Subcutaneous abdominal adipose tissue (tissue), 5 donors: ENCODE data around the gene COL5A2.

Experiments
- H3K27ac ChIP-seq: one replicate; pipeline ENCODE4 v1.7.0; 2013; ENCODE audit warnings: low read depth, mild to moderate bottlenecking, inconsistent platforms, low read length, moderate library complexity
- H3K27me3 ChIP-seq, 5 donors: one replicate each; pipeline ENCODE4 v1.7.0; 2013; ENCODE audit warnings: low read length in 5 of 5, inconsistent platforms in 1 of 5; ENCODE audit not compliant: control insufficient read depth in 5 of 5, insufficient read depth in 4 of 5
- H3K36me3 ChIP-seq, 5 donors: one replicate each; pipeline ENCODE4 v1.7.0; 2013; ENCODE audit warnings: low read length in 5 of 5; ENCODE audit not compliant: control insufficient read depth in 5 of 5, insufficient read depth in 5 of 5
- H3K4me1 ChIP-seq, 5 donors: one replicate each; pipeline ENCODE4 v1.7.0; 2013; ENCODE audit warnings: low read length in 5 of 5, mild to moderate bottlenecking in 3 of 5, moderate library complexity in 1 of 5; ENCODE audit not compliant: control insufficient read depth in 5 of 5, insufficient read depth in 5 of 5
- H3K4me3 ChIP-seq, 5 donors: one replicate each; pipeline ENCODE4 v1.7.0; 2013; ENCODE audit warnings: low read length in 5 of 5, low read depth in 1 of 5
- H3K9ac ChIP-seq, 5 donors: one replicate each; pipeline ENCODE4 v1.7.0; 2013; ENCODE audit warnings: low read length in 5 of 5, mild to moderate bottlenecking in 4 of 5, moderate library complexity in 3 of 5
- H3K9me3 ChIP-seq, 5 donors: one replicate each; pipeline ENCODE4 v1.7.0; 2013; ENCODE audit warnings: low read length in 5 of 5; ENCODE audit not compliant: control insufficient read depth in 5 of 5
- donor health status: healthy.
- donor health status: healthy.
- donor health status: healthy.
- donor health status: healthy.
- donor health status: healthy.

COL5A2 gene

GRCh38 chr2:189002079-189002478, 177.5 kb downstream of the COL5A2 start:
- Histone ChIP-seq H3K9ac (no peak overlapping the region), H3K4me1 (no peaks in the 10 kb centered on the region), H3K27me3 (no peaks in the 10 kb centered on the region), H3K9me3 (no peaks in the 10 kb centered on the region), H3K36me3 (peaks cover 58 to 92% (median 82%) of the 10 kb centered on the region in 5 donors), H3K4me3 (no peak overlapping the region), H3K27ac (peak overlapping the region; percentile 58)

- Histone ChIP-seq H3K27ac (peak overlapping the region; percentile 58), H3K27me3 (no peaks in the 10 kb centered on the region), H3K9me3 (no peaks in the 10 kb centered on the region), H3K9ac (no peak overlapping the region), H3K4me1 (peaks cover 0 to 2% (median 0%) of the 10 kb centered on the region in 5 donors), H3K4me3 (no peak overlapping the region), H3K36me3 (peaks cover 54 to 97% (median 83%) of the 10 kb centered on the region in 5 donors)
These were observed 179.3 kb downstream of the COL5A2 start for GRCh38 chr2:189000221-189000620.

GRCh38 chr2:188997263-188997662, 182.3 kb downstream of the COL5A2 start:
- Histone ChIP-seq H3K27me3 (no peaks in the 10 kb centered on the region), H3K36me3 (peaks cover 56 to 97% (median 86%) of the 10 kb centered on the region in 5 donors), H3K4me1 (peaks cover 0 to 7% (median 0%) of the 10 kb centered on the region in 5 donors), H3K9me3 (no peaks in the 10 kb centered on the region), H3K4me3 (no peak overlapping the region), H3K9ac (no peak overlapping the region), H3K27ac (peak overlapping the region; percentile 77)

GRCh38 chr2:188993247-188993646, 186.3 kb downstream of the COL5A2 start:
- Histone ChIP-seq H3K4me3 (no peak overlapping the region), H3K27me3 (no peaks in the 10 kb centered on the region), H3K9me3 (no peaks in the 10 kb centered on the region), H3K4me1 (peaks cover 0 to 7% (median 0%) of the 10 kb centered on the region in 5 donors), H3K9ac (no peak overlapping the region), H3K36me3 (peaks cover 47 to 93% (median 64%) of the 10 kb centered on the region in 5 donors), H3K27ac (peak overlapping the region; percentile 8)

GRCh38 chr2:188986839-188987238, 192.7 kb downstream of the COL5A2 start:
- peaks cover 23 to 63% (median 49%) of the 10 kb centered on the region in 5 donors for H3K36me3 ChIP-seq
- H3K9me3 ChIP-seq, result no peaks in the 10 kb centered on the region
- no peak overlapping the region for H3K4me3 ChIP-seq
- H3K4me1 ChIP-seq, result peaks cover 0 to 41% (median 6%) of the 10 kb centered on the region in 5 donors
- peak overlapping the region; percentile 80 for H3K27ac ChIP-seq
- H3K27me3 ChIP-seq, result no peaks in the 10 kb centered on the region
- peak overlapping the region in 2 of 5 donors; percentile 25 to 30 for H3K9ac ChIP-seq

GRCh38 chr2:188984680-188985079, 194.9 kb downstream of the COL5A2 start:
- peaks cover 0 to 48% (median 6%) of the 10 kb centered on the region in 5 donors for H3K4me1 ChIP-seq
- peak overlapping the region; percentile 80 for H3K27ac ChIP-seq
- no peaks in the 10 kb centered on the region for H3K27me3 ChIP-seq
- no peaks in the 10 kb centered on the region for H3K9me3 ChIP-seq
- peaks cover 18 to 42% (median 36%) of the 10 kb centered on the region in 5 donors for H3K36me3 ChIP-seq
- H3K9ac ChIP-seq, result peak overlapping the region in 2 of 5 donors; percentile 45 to 60
- H3K4me3 ChIP-seq, result no peak overlapping the region

GRCh38 chr2:188984065-188984491, 195.5 kb downstream of the COL5A2 start:
- peak overlapping the region; percentile 80 for H3K27ac ChIP-seq

GRCh38 chr2:188983427-188984064, 196.0 kb downstream of the COL5A2 start:
- Histone ChIP-seq H3K27ac (peak overlapping the region; percentile 80), H3K9me3 (no peaks in the 10 kb centered on the region), H3K36me3 (peaks cover 16 to 36% (median 25%) of the 10 kb centered on the region in 5 donors), H3K4me3 (peak overlapping the region in 1 of 5 donors; percentile 33), H3K27me3 (no peaks in the 10 kb centered on the region), H3K4me1 (peaks cover 0 to 56% (median 7%) of the 10 kb centered on the region in 5 donors), H3K9ac (peak overlapping the region in 2 of 5 donors; percentile 52 to 68)

More at GRCh38 chr2:188984065-188984491, 195.5 kb downstream of the COL5A2 start:
- peaks cover 0 to 54% (median 6%) of the 10 kb centered on the region in 5 donors for H3K4me1 ChIP-seq
- H3K27me3 ChIP-seq, result no peaks in the 10 kb centered on the region
- peak overlapping the region in 2 of 5 donors; percentile 45 to 60 for H3K9ac ChIP-seq
- H3K4me3 ChIP-seq, result peak overlapping the region in 1 of 5 donors; percentile 33
- no peaks in the 10 kb centered on the region for H3K9me3 ChIP-seq
- H3K36me3 ChIP-seq, result peaks cover 16 to 37% (median 31%) of the 10 kb centered on the region in 5 donors
